Stomach (tissue), 4 donors: ENCODE measurements around the gene AAR2.

ENCODE experiments used
- CTCF ChIP-seq, 7 experiments: fragments of 450-650 bp in 4 of 7; fragments of 200-600 bp in 3 of 7; sonication (generic) in 3 of 7; IDR thresholded peaks; one replicate each; pipeline ENCODE4 v1.5.1; 2016 to 2019; ENCODE audit warnings: antibody characterized with exemption in 7 of 7, control low read depth in 2 of 7, mild to moderate bottlenecking in 1 of 7
- POLR2AphosphoS5 ChIP-seq, 3 donors: sonication (generic); formaldehyde crosslinking; IDR thresholded peaks; one replicate each; pipeline ENCODE4 v1.6.1; 2016; ENCODE audit warnings: antibody characterized with exemption in 3 of 3

- no peak for TF ChIP-seq CTCF (IDR thresholded peaks at IDR 0.05)
- no peak for TF ChIP-seq POLR2AphosphoS5 (IDR thresholded peaks at IDR 0.05)
Measured at GRCh38 chr20:36196676-36197075, 39.6 kb upstream of the AAR2 start.
